GM19372 (cell line): ENCODE results near the gene MAP2K3.

ENCODE experiments used
- ATAC-seq: cut with Tn5 transposase; IDR thresholded peaks from one replicate; pipeline ENCODE4 v1.9.1; 2021; ENCODE audit warnings: mild to moderate bottlenecking, low read depth, moderate library complexity; ENCODE audit not compliant: unreplicated experiment

MAP2K3 gene

DNA sequence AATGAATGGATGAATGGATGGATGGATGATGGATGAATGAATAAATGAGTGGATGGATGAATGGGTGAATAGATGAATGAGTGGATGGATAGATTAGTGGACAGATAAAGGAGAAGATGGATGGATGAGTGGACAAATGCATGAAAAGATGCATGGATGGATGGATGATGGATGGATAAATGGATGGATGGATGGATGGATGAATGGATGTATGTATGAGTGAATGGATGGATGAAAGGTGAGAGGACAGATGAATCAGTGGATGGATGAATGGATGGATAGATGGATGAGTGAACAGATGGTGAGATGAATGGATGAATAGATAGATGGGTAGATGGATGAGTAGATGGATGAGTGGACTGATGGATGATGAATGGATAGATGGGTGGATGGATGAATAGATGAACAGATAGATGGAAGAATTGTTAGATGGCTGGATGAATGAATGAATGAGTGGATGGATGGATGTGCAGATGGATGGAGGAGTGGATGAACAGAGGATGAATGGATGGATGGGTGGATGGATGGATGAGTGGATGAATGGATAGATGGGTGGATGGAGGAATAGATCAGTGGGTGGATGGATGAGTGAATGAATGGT lies 77.9 kb downstream of the MAP2K3 start:
- no peak for ATAC-seq

DNA sequence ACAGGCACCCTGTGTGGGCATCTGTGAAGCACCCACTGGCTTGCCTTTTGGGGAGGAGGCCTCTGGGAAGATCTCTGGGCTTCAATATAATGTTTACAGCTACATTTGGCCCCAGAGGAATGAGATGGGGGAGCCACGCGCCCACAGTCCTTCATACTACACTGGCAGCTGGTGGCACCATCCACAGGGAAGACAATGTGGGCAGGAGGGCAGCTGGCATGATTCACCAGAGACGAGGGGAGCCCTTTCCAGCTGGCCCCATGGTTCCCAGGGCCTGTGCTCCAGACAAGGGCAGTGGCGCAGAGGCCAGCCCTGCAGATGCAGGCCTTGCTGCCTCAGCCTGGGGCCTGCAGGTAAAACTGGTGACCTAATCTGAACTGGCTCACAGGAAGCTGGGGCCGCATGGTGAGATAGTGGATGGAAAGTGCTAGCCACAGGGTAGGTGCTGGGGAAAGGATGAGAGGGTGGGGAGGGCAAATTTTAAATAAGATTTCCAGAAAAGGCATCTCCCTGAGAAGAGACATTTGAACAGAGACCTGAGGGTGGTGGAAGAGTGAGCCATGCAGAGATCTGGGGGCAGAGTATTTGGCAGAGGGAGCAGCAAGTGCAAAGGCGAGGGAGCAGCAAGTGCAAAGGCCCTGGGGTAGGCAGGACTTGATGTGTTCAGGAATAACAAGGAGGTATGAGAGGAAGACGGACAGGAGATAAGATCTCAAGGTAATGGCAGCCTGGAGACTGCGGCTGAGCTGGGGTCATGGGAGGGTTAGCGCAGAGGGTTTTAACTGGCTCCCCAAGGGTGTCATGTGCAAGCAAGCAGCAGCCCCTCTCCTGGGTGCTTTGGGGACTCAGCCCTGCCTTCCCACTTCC lies 79.5 kb downstream of the MAP2K3 start:
- no peak for ATAC-seq
